A549 treated with Mapracorat at 1 μM for 4 hours (cell line): ENCODE results near the gene RSRC2. TPM values are rescaled to one million over a fixed set of nuclear protein-coding genes. Genes with fewer than 3 reads are reported as not detected.

Experiments
- total RNA-seq: library from RNA; stranded (reverse); fragments of 200-300 nt; extraction: Qiagen RNA extraction; gene quantifications from 5 replicates; pipeline ENCODE4 v1.2.3, GENCODE V29; 2022

The RSRC2 gene
- total RNA-seq, result 46.8 to 79.5 TPM (median 58.3 TPM) in 5 replicates

GRCh38 chr12:122526683-122527477 lies at the start of gene RSRC2, which contains the start of gene KNTC1:
Gene RSRC2 (minus strand): TSS chr12:122526936. CDS start chr12:122526853, 83 bp downstream.
Gene KNTC1 (plus strand): TSS chr12:122527249. CDS start chr12:122530064, 2,815 bp downstream.

GRCh38 chr12:122500685-122501488 lies 25.8 kb downstream of the RSRC2 start, which contains the start of gene ZCCHC8:
Gene ZCCHC8 (minus strand): TSS chr12:122500932. CDS start chr12:122500840, 92 bp downstream.

Other genes starting within 250 kb of the RSRC2 start
- gene CLIP1, start 104.3 kb downstream of the RSRC2 start, total RNA-seq, result 31.5 to 40.8 TPM (median 36.6 TPM) in 5 replicates
- 22.5 to 23.9 TPM (median 22.9 TPM) in 5 replicates for gene ZCCHC8, start 26.0 kb downstream of the RSRC2 start, total RNA-seq
- 20.4 to 24.6 TPM (median 22.8 TPM) in 5 replicates for gene KNTC1, start 313 bp upstream of the RSRC2 start, total RNA-seq
- gene HCAR2, start 176.4 kb upstream of the RSRC2 start, total RNA-seq, result 0.07 to 0.11 TPM (median 0.09 TPM) in 4 of 5 replicates, not detected in the other
- gene HCAR3, start 189.9 kb upstream of the RSRC2 start, total RNA-seq, result 0.15 TPM in 1 of 5 replicates, not detected in the others
- gene HCAR1, start 203.9 kb upstream of the RSRC2 start, total RNA-seq, result 0.02 to 0.06 TPM (median 0.05 TPM) in 3 of 5 replicates, not detected in the others
- 50.2 to 58.0 TPM (median 54.6 TPM) in 5 replicates for gene DENR, start 225.9 kb upstream of the RSRC2 start, total RNA-seq
- gene CCDC62, start 247.6 kb upstream of the RSRC2 start, total RNA-seq, result 0.06 to 0.07 TPM in 2 of 5 replicates, not detected in the others